IPS-18a (cell line): ENCODE measurements around the gene DENND2D.

Source experiments
- H3K27ac ChIP-seq: one replicate; pipeline ENCODE4 v1.5.1; 2013; ENCODE audit warnings: low read length
- H3K27me3 ChIP-seq: one replicate; pipeline ENCODE4 v1.6.1; 2013; ENCODE audit warnings: mild to moderate bottlenecking, low read length; ENCODE audit not compliant: control insufficient read depth, insufficient read depth
- H3K36me3 ChIP-seq: one replicate; pipeline ENCODE4 v1.6.1; 2013; ENCODE audit warnings: low read depth, low read length; ENCODE audit not compliant: control insufficient read depth
- H3K4me1 ChIP-seq: one replicate; pipeline ENCODE4 v1.6.1; 2013; ENCODE audit warnings: low read depth, low read length; ENCODE audit not compliant: control insufficient read depth
- H3K4me3 ChIP-seq: one replicate; pipeline ENCODE4 v1.5.1; 2013; ENCODE audit warnings: low read length
- H3K9ac ChIP-seq: one replicate; pipeline ENCODE4 v1.6.1; 2013; ENCODE audit warnings: mild to moderate bottlenecking, low read length, moderate library complexity
- H3K9me3 ChIP-seq: one replicate; pipeline ENCODE4 v1.6.1; 2013; ENCODE audit warnings: low read depth, low read length; ENCODE audit not compliant: control insufficient read depth

Gene DENND2D

GRCh38 chr1:111232134-111232533, 31.7 kb upstream of the DENND2D start:
- no peak overlapping the region for H3K9ac ChIP-seq
- H3K4me3 ChIP-seq = no peak overlapping the region

GRCh38 chr1:111228748-111229126, 28.3 kb upstream of the DENND2D start:
- Histone ChIP-seq H3K27ac (no peak overlapping the region), H3K4me1 (peaks cover 6% of the 10 kb centered on the region), H3K4me3 (no peak overlapping the region), H3K9ac (no peak overlapping the region), H3K9me3 (no peaks in the 10 kb centered on the region), H3K27me3 (no peaks in the 10 kb centered on the region), H3K36me3 (no peaks in the 10 kb centered on the region)

More at GRCh38 chr1:111232134-111232533, 31.7 kb upstream of the DENND2D start:
- Histone ChIP-seq H3K27ac (no peak overlapping the region), H3K36me3 (no peaks in the 10 kb centered on the region), H3K9me3 (no peaks in the 10 kb centered on the region), H3K27me3 (no peaks in the 10 kb centered on the region), H3K4me1 (no peaks in the 10 kb centered on the region)

GRCh38 chr1:111227851-111228747, 27.7 kb upstream of the DENND2D start:
- Histone ChIP-seq H3K36me3 (no peaks in the 10 kb centered on the region), H3K27ac (no peak overlapping the region), H3K9me3 (no peaks in the 10 kb centered on the region), H3K4me1 (peaks cover 6% of the 10 kb centered on the region), H3K27me3 (no peaks in the 10 kb centered on the region), H3K9ac (no peak overlapping the region), H3K4me3 (no peak overlapping the region)

GRCh38 chr1:111227434-111227833, 27.0 kb upstream of the DENND2D start, which contains the start of gene CHI3L2:
TSS of gene CHI3L2 (plus strand) at chr1:111227713. CDS start at chr1:111227730, 17 bp downstream.
- Histone ChIP-seq H3K27me3 (no peaks in the 10 kb centered on the region), H3K9ac (no peak within 1 kb of the TSS), H3K27ac (no peak within 1 kb of the TSS), H3K4me1 (peaks cover 9% of the 10 kb centered on the region), H3K4me3 (no peak within 1 kb of the TSS), H3K36me3 (no peaks in the 10 kb centered on the region), H3K9me3 (no peaks in the 10 kb centered on the region)

GRCh38 chr1:111225717-111226400, 25.4 kb upstream of the DENND2D start:
- H3K27me3 ChIP-seq = no peaks in the 10 kb centered on the region
- H3K27ac ChIP-seq = no peak overlapping the region
- H3K4me3 ChIP-seq = no peak overlapping the region
- H3K9me3 ChIP-seq = no peaks in the 10 kb centered on the region
- peaks cover 10% of the 10 kb centered on the region for H3K4me1 ChIP-seq
- H3K36me3 ChIP-seq = no peaks in the 10 kb centered on the region
- no peak overlapping the region for H3K9ac ChIP-seq

GRCh38 chr1:111225091-111225490, 24.6 kb upstream of the DENND2D start:
- Histone ChIP-seq H3K4me1 (peaks cover 13% of the 10 kb centered on the region), H3K27me3 (no peaks in the 10 kb centered on the region), H3K36me3 (no peaks in the 10 kb centered on the region), H3K9ac (no peak overlapping the region), H3K27ac (no peak overlapping the region), H3K4me3 (no peak overlapping the region), H3K9me3 (no peaks in the 10 kb centered on the region)

- H3K4me3 ChIP-seq = no peak overlapping the region
- no peaks in the 10 kb centered on the region for H3K9me3 ChIP-seq
- no peak overlapping the region for H3K27ac ChIP-seq
- no peak overlapping the region for H3K9ac ChIP-seq
- no peaks in the 10 kb centered on the region for H3K36me3 ChIP-seq
- no peaks in the 10 kb centered on the region for H3K27me3 ChIP-seq
- H3K4me1 ChIP-seq = peaks cover 24% of the 10 kb centered on the region
These were observed 22.8 kb upstream of the DENND2D start for GRCh38 chr1:111223126-111223685.

- no peaks in the 10 kb centered on the region for H3K36me3 ChIP-seq
- no peak overlapping the region for H3K9ac ChIP-seq
- H3K27me3 ChIP-seq = no peaks in the 10 kb centered on the region
- H3K4me1 ChIP-seq = peaks cover 24% of the 10 kb centered on the region
- H3K9me3 ChIP-seq = no peaks in the 10 kb centered on the region
- H3K27ac ChIP-seq = no peak overlapping the region
- H3K4me3 ChIP-seq = no peak overlapping the region
These were observed 22.1 kb upstream of the DENND2D start for GRCh38 chr1:111222308-111223125.

- no peaks in the 10 kb centered on the region for H3K36me3 ChIP-seq
- no peaks in the 10 kb centered on the region for H3K27me3 ChIP-seq
- H3K9me3 ChIP-seq = no peaks in the 10 kb centered on the region
- peaks cover 24% of the 10 kb centered on the region for H3K4me1 ChIP-seq
- H3K9ac ChIP-seq = no peak overlapping the region
- no peak overlapping the region for H3K4me3 ChIP-seq
- no peak overlapping the region for H3K27ac ChIP-seq
These were observed 21.3 kb upstream of the DENND2D start for GRCh38 chr1:111221633-111222291.

GRCh38 chr1:111221276-111221632, 20.8 kb upstream of the DENND2D start:
- H3K4me3 ChIP-seq = no peak overlapping the region
- H3K4me1 ChIP-seq = peaks cover 24% of the 10 kb centered on the region
- no peaks in the 10 kb centered on the region for H3K27me3 ChIP-seq
- no peaks in the 10 kb centered on the region for H3K9me3 ChIP-seq
- H3K9ac ChIP-seq = no peak overlapping the region
- no peaks in the 10 kb centered on the region for H3K36me3 ChIP-seq
- no peak overlapping the region for H3K27ac ChIP-seq
